ENCODE data around the gene SNTA1. TPM values are rescaled to one million over a fixed set of nuclear protein-coding genes. Genes with fewer than 3 reads are reported as not detected.
"Not testable (repeated sequence)": the region's sequence is repeated elsewhere in the genome, so short reads cannot be mapped to it uniquely, and the experiment has no call there.

Gene SNTA1
- total RNA-seq, 4 donors from 2014 or later, result 193 to 291 (median 248) TPM

DNA sequence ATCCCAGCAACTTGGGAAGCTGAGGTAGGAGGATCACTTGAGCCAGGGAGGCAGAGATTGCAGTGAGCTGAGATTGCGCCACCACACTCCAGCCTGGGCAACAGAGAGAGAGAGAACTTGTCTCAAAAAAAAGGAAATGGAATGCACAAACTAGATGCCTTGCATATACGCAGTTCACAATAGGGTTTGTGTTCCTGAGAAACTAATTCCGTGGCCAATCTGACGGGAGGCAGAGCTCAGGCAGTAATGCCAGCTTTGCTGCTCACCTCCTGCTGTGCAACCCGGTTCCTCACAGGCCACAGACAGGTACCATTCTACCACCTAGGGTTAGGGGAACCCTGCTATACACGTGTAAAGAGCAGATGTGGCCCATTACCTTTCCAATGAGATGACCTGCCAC is 43.6 kb downstream of the SNTA1 start:
- H3K4me3 ChIP-seq (replicated peaks in 1 of 3), result peak overlapping the region in 1 of 3 donors; percentile 96
- H3K27ac ChIP-seq, result no peak overlapping the region
- intact Hi-C loops (cut with DNase I), result no loop called here
- TF ChIP-seq POLR2A (IDR thresholded peaks at IDR 0.05) (no peak), CTCF (IDR thresholded peaks at IDR 0.05) (no peak)
- H3K9me3 ChIP-seq, result no peaks in the 10 kb centered on the region
- peaks cover 19 to 23% of the 10 kb centered on the region in 2 donors for H3K4me1 ChIP-seq
- no peak for DNase-seq
- WGBS, 2 donors, result 63 to 75% methylated on average over 6 of the region's 6 CpGs
- peaks cover 0 to 4% of the 10 kb centered on the region in 2 donors for H3K36me3 ChIP-seq
- H3K27me3 ChIP-seq, result no peaks in the 10 kb centered on the region

DNA sequence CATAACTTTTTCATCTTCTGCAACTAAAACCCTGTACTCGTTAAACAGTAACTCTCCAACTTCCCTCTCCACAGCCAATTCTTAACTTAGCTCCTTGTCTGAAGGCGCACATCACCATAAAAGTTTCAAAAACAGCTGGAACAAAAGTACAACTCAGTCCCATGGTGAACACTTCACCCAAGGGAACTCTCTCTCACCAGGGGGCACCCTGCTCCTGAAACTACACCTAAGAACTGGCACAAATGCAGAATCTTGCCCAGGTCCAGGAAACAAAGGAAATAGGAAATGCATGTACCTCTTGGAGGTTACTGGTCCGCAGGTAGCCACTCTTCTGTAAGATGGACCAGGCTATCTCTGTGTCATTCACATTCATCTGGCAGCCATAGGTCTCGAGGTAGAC is 48.8 kb downstream of the SNTA1 start:
- H3K36me3 ChIP-seq, result peaks cover 17 to 35% of the 10 kb centered on the region in 2 donors
- DNase-seq, result no peak
- 90 to 98% methylated on average over 4 of the region's 4 CpGs for WGBS, 2 donors
- H3K4me3 ChIP-seq (replicated peaks in 1 of 3), result no peak overlapping the region
- H3K4me1 ChIP-seq, result peaks cover 3 to 5% of the 10 kb centered on the region in 2 donors
- intact Hi-C loops (cut with DNase I), result no loop called here
- TF ChIP-seq POLR2A (IDR thresholded peaks at IDR 0.05), result no peak
- no peak for TF ChIP-seq CTCF (IDR thresholded peaks at IDR 0.05)
- no peaks in the 10 kb centered on the region for H3K27me3 ChIP-seq
- H3K27ac ChIP-seq, result no peak overlapping the region
- no peaks in the 10 kb centered on the region for H3K9me3 ChIP-seq

GRCh38 chr20:33393609-33394008 is 50.0 kb downstream of the SNTA1 start:
- TF ChIP-seq POLR2A (IDR thresholded peaks at IDR 0.05) (no peak), CTCF (IDR thresholded peaks at IDR 0.05) (no peak)
- no peak overlapping the region for H3K4me3 ChIP-seq (replicated peaks in 1 of 3)
- H3K4me1 ChIP-seq, result no peaks in the 10 kb centered on the region
- 93% methylated on average over 4 of the region's 4 CpGs for WGBS, 2 donors
- no peak for DNase-seq
- peaks cover 17 to 35% of the 10 kb centered on the region in 2 donors for H3K36me3 ChIP-seq
- H3K27me3 ChIP-seq, result no peaks in the 10 kb centered on the region
- no peak overlapping the region for H3K27ac ChIP-seq
- intact Hi-C loops (cut with DNase I), result no loop called here
- H3K9me3 ChIP-seq, result no peaks in the 10 kb centered on the region

DNA sequence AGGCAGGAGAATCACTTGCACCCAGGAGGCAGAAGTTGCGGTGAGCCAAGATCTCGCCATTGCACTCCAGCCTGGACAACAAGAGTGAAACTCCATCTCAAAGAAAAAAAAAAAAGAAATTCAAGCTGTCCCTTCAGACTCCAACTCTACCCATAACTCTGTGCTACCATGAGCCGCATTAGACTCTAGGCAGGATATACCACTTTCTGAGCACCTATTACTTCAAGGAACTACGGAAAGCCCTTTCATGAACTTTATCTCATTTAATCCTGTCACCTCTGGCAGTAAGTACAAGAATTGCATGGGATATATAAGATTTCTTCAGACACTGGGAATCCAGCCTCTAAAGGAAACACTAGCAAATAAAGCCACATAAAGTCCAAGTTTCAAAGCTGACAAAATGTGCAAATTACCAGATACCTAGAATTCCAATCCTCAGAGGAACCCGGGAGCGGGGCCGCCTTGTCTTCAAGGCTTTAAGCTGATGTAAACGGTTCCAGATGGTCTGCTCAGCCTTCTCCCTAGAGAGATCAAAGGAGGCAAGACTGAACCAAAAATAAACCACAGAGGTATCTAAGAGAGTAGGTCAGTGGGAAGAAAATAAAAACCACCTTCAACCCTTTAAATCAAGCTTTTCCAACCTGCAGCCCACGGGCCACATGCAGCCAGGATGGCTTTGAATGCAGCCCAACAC is 51.7 kb downstream of the SNTA1 start:
- no peak overlapping the region for H3K27ac ChIP-seq
- H3K36me3 ChIP-seq, result peaks cover 17 to 42% of the 10 kb centered on the region in 2 donors
- intact Hi-C loops (cut with DNase I), result no loop called here
- no peak overlapping the region for H3K4me3 ChIP-seq (replicated peaks in 1 of 3)
- H3K4me1 ChIP-seq, result no peaks in the 10 kb centered on the region
- 73 to 80% methylated on average over 9 of the region's 9 CpGs for WGBS, 2 donors
- DNase-seq, result no peak
- no peaks in the 10 kb centered on the region for H3K9me3 ChIP-seq
- H3K27me3 ChIP-seq, result no peaks in the 10 kb centered on the region
- TF ChIP-seq CTCF (IDR thresholded peaks at IDR 0.05) (no peak), POLR2A (IDR thresholded peaks at IDR 0.05) (no peak)

GRCh38 chr20:33389326-33389725 is 54.2 kb downstream of the SNTA1 start:
- DNase-seq; H3K4me1 ChIP-seq; H3K27me3 ChIP-seq; H3K9me3 ChIP-seq; intact Hi-C loops (cut with DNase I); H3K4me3 ChIP-seq (replicated peaks in 1 of 3); H3K27ac ChIP-seq: not testable (repeated sequence)
- WGBS, 2 donors, result 94 to 99% methylated on average over 11 to 22 of the region's 36 CpGs
- peaks cover 28 to 55% of the 10 kb centered on the region in 2 donors for H3K36me3 ChIP-seq
